Natural killer cell treated with Interleukin-12 subunit alpha and Interleukin-12 subunit beta and Interleukin-15 and Interleukin-18, amount 100 ng/mL, for 72 hours (primary cell): Measurements from ENCODE around the gene OBI1. TPM values are rescaled to one million over a fixed set of nuclear protein-coding genes. Genes with fewer than 3 reads are reported as not detected.
A peak's percentile ranks its signal among the peaks of the same experiment; 100 is the strongest.

Source experiments
- ATAC-seq, 2 donors: fragments of 150-1000 bp; cut with Tn5 transposase in 1 of 2; sonication (Bioruptor Pico), chemical (Tn5 transposase) in 1 of 2; 2 replicates each; pipeline ENCODE4 v1.10.0; 2021
- DNase-seq: peaks from one replicate; pipeline ENCODE4 v3.0.0; 2022; ENCODE audit warnings: low spot score
- H3K27ac Mint-ChIP-seq, 2 donors: 1 replicate in 1 of 2; 2 replicates in 1 of 2; pipeline ENCODE4 v1.8.0; 2022; ENCODE audit warnings: mixed read lengths in 2 of 2, mild to moderate bottlenecking in 1 of 2, moderate library complexity in 1 of 2
- H3K27me3 Mint-ChIP-seq, 2 donors: 1 replicate in 1 of 2; 2 replicates in 1 of 2; pipeline ENCODE4 v1.8.0; 2022; ENCODE audit warnings: mixed read lengths in 2 of 2
- H3K36me3 Mint-ChIP-seq: one replicate; pipeline ENCODE4 v1.8.0; 2022; ENCODE audit warnings: mixed read lengths
- H3K4me1 Mint-ChIP-seq, 2 donors: 1 replicate in 1 of 2; 2 replicates in 1 of 2; pipeline ENCODE4 v1.8.0; 2022; ENCODE audit warnings: low read depth in 2 of 2, mixed read lengths in 2 of 2, mild to moderate bottlenecking in 1 of 2
- H3K4me3 Mint-ChIP-seq: one replicate; pipeline ENCODE4 v1.8.0; 2022; ENCODE audit warnings: mixed read lengths
- H3K9me3 Mint-ChIP-seq: 2 replicates; pipeline ENCODE4 v1.8.0; 2022; ENCODE audit warnings: mixed read lengths
- total RNA-seq, 2 donors: library from RNA; stranded (reverse); gene quantifications; one replicate each; pipeline ENCODE4 v1.2.3, GENCODE V29; 2022

The OBI1 gene
- total RNA-seq, 2 donors from 2014 or later: 16.9 to 19.6 TPM

DNA sequence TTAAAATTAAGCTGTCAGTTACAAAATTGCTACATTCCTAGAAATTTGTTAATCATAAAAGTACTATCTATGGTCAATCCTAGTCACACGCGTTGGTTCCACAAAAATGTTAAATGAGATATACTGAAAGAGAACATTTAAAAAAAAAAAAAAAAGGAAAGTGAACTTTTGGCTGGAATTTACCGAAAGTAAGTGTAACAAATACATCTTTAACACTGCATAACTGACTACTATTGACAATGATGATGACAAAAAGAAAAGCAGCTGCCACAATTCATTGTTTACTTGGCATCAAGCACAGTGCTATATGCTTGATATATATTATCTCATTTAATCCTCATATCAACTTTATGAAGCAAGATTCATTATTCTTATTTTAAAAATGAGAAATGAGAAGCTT lies 35.8 kb downstream of the OBI1 start:
- Mint-ChIP-seq H3K4me1 (peaks cover 16 to 32% of the 10 kb centered on the region in 2 donors), H3K36me3 (peaks cover 22% of the 10 kb centered on the region), H3K4me3 (no peak overlapping the region), H3K27me3 (no peaks in the 10 kb centered on the region), H3K27ac (no peak overlapping the region), H3K9me3 (no peaks in the 10 kb centered on the region)
- DNase-seq (no peak), ATAC-seq (no peak)

DNA sequence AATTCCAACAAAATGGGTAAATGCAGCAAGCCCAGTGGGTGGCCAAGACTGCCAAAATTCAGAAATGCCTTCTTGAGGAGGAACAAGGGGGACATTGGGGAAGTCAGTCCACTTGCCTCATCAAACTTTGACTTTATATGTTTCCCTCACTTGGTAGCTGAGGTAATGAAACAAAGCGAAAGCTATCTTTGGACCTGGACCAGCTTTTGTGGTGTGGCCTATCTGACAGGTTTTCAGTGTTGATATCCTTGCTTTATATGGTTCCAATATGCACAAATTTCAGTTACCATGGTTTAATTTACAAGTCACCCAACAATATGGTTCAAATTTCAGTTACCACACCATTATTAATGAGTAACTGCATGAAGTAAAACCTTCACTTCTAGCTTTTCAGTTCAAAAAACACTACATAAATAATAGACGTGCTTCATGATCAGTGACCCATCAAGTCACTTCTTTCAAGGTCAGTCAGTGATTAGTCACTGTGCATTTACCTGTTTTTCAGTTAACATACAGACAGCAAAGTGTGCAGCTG lies 38.0 kb downstream of the OBI1 start:
- no peak for DNase-seq
- Mint-ChIP-seq H3K27me3 (no peaks in the 10 kb centered on the region), H3K27ac (no peak overlapping the region), H3K4me3 (no peak overlapping the region), H3K9me3 (no peaks in the 10 kb centered on the region), H3K36me3 (peaks cover 25% of the 10 kb centered on the region), H3K4me1 (peaks cover 16 to 22% of the 10 kb centered on the region in 2 donors)
- no peak for ATAC-seq

DNA sequence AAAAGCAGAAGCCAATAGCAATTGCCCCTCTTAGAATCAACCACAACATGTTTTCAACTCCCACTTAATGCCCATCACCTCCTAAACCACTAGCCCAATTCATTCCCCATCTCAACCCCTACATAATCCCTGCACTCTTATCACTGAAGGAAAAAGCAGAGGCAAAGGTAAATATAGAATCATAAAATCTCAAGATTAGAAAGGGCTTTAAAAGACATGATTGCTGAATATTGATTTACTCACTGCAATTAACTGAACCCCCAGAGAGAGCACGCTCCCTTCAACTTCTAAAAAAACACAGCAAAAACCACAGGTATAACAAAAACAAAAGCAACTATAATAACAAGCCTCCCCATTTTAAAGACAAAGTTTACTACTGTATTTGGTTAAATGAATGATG lies 40.5 kb downstream of the OBI1 start:
- H3K4me3 Mint-ChIP-seq: no peak overlapping the region
- peaks cover 36% of the 10 kb centered on the region for H3K36me3 Mint-ChIP-seq
- DNase-seq (no peak), ATAC-seq (no peak)
- peaks cover 0 to 2% of the 10 kb centered on the region in 2 donors for H3K27me3 Mint-ChIP-seq
- H3K9me3 Mint-ChIP-seq: no peaks in the 10 kb centered on the region
- H3K27ac Mint-ChIP-seq: no peak overlapping the region
- peaks cover 8 to 16% of the 10 kb centered on the region in 2 donors for H3K4me1 Mint-ChIP-seq

DNA sequence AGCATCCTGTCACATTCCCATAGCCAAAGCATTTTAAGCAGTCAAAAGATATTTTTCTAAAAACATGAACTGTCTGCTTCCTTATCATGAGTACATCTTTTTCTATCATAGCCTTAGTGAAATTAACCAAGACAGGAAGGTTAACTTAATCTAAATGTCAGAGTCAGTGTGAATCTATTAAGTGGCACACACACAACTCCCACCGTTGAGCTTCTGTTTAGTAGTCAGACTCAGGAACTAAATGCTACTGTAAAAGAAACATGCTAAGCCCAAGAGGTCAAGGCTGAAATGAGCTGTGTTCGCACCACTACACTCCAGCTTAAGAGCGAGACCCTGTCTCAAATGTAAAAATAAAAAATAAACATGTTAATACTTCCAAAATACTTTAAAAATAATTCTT lies 47.9 kb downstream of the OBI1 start:
- Mint-ChIP-seq H3K27me3 (peaks cover 38 to 50% of the 10 kb centered on the region in 2 donors), H3K4me1 (peaks cover 14 to 21% of the 10 kb centered on the region in 2 donors), H3K27ac (no peak overlapping the region), H3K9me3 (no peaks in the 10 kb centered on the region), H3K4me3 (no peak overlapping the region), H3K36me3 (peaks cover 17% of the 10 kb centered on the region)
- DNase-seq: no peak
- ATAC-seq: no peak

DNA sequence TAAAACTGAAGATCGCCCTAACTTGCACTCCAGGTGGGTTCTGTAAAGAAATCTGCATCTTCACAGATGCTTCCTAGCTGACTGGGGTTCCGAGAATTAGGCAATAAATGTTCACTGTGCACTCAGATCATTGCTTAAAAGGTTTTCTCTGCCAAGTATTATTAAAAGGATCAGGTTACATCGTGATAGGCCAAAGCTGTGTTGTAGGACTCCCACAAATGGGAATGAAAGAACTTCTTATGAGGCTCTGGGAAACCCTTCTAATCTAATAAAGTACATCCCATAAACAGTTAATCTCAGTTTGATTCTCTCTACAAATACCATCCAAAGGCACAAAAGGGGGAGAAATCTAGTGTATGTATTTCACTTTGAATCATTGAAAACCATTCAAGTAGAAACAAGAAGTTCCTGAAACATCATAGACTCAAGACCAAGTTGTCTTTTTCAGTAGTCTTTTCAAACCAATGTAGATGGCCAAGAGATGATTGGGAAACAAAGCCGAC lies 48.5 kb downstream of the OBI1 start:
- peaks cover 42 to 56% of the 10 kb centered on the region in 2 donors for H3K27me3 Mint-ChIP-seq
- no peak overlapping the region for H3K27ac Mint-ChIP-seq
- peaks cover 13% of the 10 kb centered on the region for H3K36me3 Mint-ChIP-seq
- H3K9me3 Mint-ChIP-seq: no peaks in the 10 kb centered on the region
- peak overlapping the region; percentile 21 for H3K4me3 Mint-ChIP-seq
- no peak for ATAC-seq
- H3K4me1 Mint-ChIP-seq: peaks cover 14 to 23% of the 10 kb centered on the region in 2 donors
- no peak for DNase-seq

DNA sequence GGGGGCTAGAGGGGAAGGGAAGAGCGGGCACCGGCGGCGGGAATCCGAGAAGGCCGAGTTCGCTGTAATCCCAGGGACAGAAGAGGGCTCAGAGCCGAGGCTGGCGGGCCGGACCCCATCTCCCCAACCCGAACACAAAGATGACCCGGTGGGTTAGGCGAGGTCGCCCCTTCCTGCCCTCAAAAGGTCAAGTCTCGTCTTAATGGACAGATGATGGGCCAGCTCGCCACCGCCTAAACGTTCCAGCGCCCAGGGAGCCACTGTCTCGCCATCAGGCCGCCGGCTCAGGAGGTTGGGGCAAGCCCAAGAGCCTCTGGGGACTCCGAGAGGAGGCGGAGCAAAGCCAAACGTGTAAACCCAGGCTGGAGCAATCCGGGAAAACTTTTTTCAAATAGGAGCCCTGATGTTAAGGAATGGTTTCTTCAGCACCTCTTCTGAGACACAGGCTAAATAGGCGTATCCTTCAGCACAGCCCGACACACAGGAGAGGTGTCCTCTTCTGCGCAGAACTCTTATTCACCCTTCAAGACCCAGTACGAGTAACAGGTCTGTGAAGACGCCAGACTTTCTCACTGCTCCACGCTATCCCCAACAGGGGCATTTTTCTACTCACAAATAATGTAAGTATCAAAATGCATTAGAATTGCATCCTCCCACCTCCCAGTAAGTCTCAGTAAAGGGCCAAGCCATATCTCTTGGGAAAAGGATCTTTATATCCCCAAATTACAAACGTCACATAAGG lies 49.3 kb downstream of the OBI1 start:
- Mint-ChIP-seq H3K36me3 (peaks cover 5% of the 10 kb centered on the region), H3K27ac (no peak overlapping the region), H3K27me3 (peaks cover 46 to 63% of the 10 kb centered on the region in 2 donors), H3K9me3 (no peaks in the 10 kb centered on the region), H3K4me3 (peak overlapping the region; percentile 67), H3K4me1 (peaks cover 14 to 21% of the 10 kb centered on the region in 2 donors)
- ATAC-seq (peak; percentile 11 to 43), DNase-seq (no peak)

DNA sequence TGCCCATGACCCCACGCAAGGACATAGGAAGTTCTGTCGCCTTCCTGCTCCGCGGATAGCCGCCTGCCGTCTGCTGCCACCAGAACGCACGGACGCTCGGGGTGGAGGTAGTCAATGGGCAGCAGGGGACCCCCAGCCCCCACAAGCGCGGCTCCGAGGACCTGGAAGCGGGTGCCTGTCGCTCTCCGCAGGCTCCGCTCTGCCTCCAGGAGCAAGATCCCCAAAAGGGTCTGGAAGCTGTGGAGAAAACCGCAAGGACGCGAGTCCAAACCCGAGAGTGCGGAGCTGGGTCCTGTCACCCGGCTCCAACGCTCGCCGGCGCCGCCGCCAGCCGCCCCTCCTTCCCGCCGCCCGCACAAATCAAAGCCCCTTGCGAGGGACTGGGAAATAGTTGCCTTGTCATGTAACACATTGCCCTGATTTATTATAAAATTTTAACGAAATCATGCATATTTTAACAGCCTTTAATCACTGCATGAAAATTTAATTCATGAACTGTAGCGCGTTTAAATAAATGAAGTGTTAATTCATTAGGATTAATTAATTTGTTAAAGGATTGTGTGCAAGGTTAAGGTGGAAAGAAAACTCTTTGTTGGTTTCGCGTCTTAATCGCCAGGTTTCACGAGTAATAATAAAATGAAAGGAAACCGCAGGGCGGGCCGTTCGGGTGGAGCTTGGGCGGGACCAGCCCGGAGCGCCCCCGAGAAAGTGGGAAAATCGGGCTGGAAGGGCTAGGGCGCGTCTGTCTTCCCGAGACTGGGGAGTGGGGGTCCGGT lies 50.1 kb downstream of the OBI1 start:
- no peak for DNase-seq
- H3K27ac Mint-ChIP-seq: no peak overlapping the region
- ATAC-seq: peak in 1 of 2 donors; percentile 44
- peaks cover 49 to 71% of the 10 kb centered on the region in 2 donors for H3K27me3 Mint-ChIP-seq
- H3K9me3 Mint-ChIP-seq: no peaks in the 10 kb centered on the region
- peak overlapping the region; percentile 67 for H3K4me3 Mint-ChIP-seq
- peaks cover 20% of the 10 kb centered on the region in 2 donors for H3K4me1 Mint-ChIP-seq
- no peaks in the 10 kb centered on the region for H3K36me3 Mint-ChIP-seq

DNA sequence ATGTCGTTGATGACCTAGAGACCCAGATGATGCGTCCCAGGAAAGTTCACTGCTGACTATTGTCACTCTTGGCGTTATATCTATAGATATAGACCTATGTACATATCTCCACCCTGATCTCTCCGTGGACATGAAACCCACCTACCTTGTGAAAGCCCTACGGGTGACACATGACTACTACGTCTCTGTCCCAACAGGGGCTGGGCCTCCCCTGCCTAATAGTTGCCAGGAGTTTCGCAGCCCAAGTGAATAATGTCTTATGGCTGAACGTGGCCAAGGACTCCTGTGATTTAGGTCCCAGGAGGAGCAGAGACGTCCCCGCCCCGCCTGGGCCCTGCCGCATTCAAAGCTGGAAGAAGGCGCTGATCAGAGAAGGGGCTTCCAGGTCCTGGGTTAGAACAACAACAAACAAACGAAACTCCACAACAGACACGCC lies 50.7 kb downstream of the OBI1 start:
- H3K27me3 Mint-ChIP-seq: peaks cover 55 to 76% of the 10 kb centered on the region in 2 donors
- no peaks in the 10 kb centered on the region for H3K36me3 Mint-ChIP-seq
- no peaks in the 10 kb centered on the region for H3K9me3 Mint-ChIP-seq
- peaks cover 25 to 26% of the 10 kb centered on the region in 2 donors for H3K4me1 Mint-ChIP-seq
- H3K27ac Mint-ChIP-seq: no peak overlapping the region
- H3K4me3 Mint-ChIP-seq: peak overlapping the region; percentile 37
- DNase-seq (no peak), ATAC-seq (no peak)

DNA sequence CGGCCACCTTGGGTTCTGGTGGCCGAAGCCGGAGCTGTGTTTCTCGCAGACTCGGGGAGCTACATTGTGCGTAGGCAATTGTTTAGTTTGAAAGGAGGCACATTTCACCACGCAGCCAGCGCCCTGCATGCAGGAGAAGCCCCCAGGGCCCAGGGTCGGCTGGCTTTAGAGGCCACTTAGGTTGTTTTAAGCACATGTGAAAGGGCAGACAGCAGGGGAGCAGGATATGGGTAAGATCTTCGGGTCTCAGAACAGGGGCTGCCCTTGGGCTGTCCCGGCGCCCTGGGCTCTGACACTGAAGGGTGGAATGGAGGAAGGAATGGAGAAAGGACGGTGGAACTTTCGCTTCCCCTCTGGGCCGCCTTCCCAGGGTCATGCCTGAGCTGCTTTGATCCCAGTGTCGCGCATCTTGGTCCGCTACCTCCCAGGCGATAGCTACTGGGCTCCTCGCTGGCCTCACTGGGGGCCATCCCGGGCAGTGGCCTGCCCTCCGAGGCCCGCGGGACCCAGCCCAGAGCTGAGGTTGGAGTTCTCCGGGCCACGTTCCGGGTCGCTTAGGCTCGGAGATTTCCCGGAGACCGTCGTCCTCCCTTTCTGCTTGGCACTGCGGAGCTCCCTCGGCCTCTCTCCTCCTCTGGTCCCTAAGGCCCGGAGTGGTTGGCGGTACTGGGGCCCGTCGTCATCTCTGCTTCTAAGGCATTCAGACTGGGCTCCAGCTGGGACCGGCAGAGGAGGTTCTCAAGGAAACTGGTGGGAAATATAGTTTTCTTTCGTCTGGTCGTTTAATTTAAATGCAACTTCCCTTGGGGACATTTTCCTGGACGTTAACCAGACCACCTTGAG lies 51.3 kb downstream of the OBI1 start:
- H3K27me3 Mint-ChIP-seq: peaks cover 57 to 81% of the 10 kb centered on the region in 2 donors
- no peak for DNase-seq
- no peaks in the 10 kb centered on the region for H3K9me3 Mint-ChIP-seq
- ATAC-seq: no peak
- H3K36me3 Mint-ChIP-seq: no peaks in the 10 kb centered on the region
- no peak overlapping the region for H3K27ac Mint-ChIP-seq
- no peak overlapping the region for H3K4me3 Mint-ChIP-seq
- peaks cover 28 to 29% of the 10 kb centered on the region in 2 donors for H3K4me1 Mint-ChIP-seq

DNA sequence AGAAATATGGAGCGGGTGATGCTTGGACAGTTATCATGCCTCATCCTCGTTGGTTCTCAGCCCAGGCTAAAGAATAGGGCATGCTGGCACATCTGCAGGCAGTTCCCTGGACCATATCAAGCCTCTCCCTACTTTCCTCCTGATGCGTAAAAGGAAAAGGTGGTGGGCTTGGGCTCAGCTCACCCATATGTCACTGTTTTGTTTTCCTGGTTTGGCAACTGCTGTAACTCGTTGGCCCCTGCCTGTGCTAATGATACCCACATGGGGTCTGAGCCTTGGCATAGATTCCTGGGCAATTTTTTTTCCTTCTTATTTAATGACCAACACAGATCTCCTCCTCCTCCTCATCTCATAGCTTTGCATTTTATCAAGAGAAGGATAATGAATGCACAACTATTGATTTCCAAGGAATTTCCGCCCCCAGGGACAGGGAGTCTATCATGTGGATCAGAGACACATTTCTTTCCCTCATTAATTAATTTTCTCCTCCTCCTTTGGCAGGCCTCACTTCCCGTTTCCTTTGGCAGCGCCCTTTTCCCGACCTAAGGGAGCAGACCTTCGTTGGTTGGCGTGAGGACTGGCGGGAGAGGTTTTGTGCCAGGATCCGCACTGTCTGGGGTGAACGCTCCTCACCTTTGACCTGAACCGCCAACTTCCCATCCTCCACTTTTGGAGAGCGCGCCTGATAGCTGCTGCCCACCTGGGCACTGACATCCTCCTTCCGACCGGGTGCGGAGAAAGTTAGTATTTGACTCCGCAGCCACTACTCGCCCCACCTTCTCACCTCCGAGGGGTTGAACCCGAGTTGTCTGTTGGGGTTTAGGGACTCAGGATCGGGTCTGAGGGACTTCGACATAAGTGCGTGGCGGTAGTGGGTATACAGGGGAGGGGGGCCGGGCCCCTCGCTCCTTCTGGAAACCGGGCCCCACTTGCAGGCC lies 52.2 kb downstream of the OBI1 start:
- Mint-ChIP-seq H3K4me3 (no peak overlapping the region), H3K27me3 (peaks cover 60 to 85% of the 10 kb centered on the region in 2 donors), H3K4me1 (peaks cover 33 to 34% of the 10 kb centered on the region in 2 donors), H3K9me3 (no peaks in the 10 kb centered on the region), H3K36me3 (no peaks in the 10 kb centered on the region), H3K27ac (no peak overlapping the region)
- ATAC-seq (no peak), DNase-seq (no peak)

DNA sequence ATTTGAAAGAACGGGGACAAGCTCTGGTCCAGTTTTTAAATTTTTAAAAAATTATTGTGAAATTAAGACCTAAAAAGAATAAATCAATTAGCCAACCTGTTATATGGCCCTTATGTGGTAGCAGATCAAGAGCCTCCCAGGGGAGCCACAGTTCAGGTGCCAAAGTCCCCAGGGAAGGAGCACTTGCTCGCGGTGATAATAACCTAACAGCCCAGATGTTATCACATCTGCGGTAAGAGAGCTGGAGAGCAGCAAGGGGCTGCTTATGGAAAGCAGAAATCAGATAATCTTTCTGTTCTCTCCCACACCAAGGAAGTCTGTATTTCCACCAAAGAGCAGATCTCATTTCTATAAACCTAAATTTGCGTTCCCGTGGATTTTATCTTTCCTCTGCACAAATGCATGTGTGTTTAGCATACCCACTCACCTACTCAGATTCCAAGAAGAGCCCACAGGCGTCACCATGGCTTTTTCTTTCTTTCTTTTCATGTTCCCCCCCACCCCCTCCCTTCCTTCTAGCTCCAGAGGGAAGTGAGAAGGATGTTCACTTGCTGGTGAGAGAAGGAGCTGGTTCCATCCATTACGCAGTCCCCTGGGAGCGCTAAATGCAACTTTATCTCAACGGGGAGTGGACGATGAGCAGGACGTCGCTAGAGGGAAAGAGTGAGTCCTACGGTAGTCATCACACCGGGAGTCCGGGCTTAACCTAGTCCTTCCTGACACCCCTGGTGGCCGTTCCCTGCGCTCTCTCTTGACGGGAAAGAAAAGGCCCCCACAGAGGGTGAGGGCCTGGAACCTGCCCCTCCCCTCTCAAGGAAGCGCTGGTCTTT lies 54.0 kb downstream of the OBI1 start:
- peaks cover 60 to 82% of the 10 kb centered on the region in 2 donors for H3K27me3 Mint-ChIP-seq
- H3K9me3 Mint-ChIP-seq: no peaks in the 10 kb centered on the region
- H3K4me3 Mint-ChIP-seq: no peak overlapping the region
- no peaks in the 10 kb centered on the region for H3K36me3 Mint-ChIP-seq
- peaks cover 30 to 40% of the 10 kb centered on the region in 2 donors for H3K4me1 Mint-ChIP-seq
- ATAC-seq (no peak), DNase-seq (no peak)
- no peak overlapping the region for H3K27ac Mint-ChIP-seq
